SU-DHL-6 (cell line): ENCODE results near the gene PI4KA.

Experiments used
- CTCF ChIP-seq: fragments of 200-600 bp; sonication (generic); IDR thresholded peaks from one replicate; pipeline ENCODE4 v1.5.1; 2017; ENCODE audit warnings: antibody characterized with exemption, mild to moderate bottlenecking, low read length, moderate library complexity; ENCODE audit not compliant: insufficient read depth, poor library complexity, severe bottlenecking
- EZH2phosphoT487 ChIP-seq: fragments of 200-600 bp; sonication (generic), shearing (Covaris generic); conservative IDR thresholded peaks from 2 replicates; pipeline ENCODE4 v1.6.1; 2018; ENCODE audit warnings: mild to moderate bottlenecking, antibody characterized with exemption, low read length, moderate library complexity, mixed read lengths

GRCh38 chr22:20866736-20867135 lies 8.1 kb upstream of the PI4KA start:
- TF ChIP-seq CTCF (no peak), EZH2phosphoT487 (no peak)
